Cardiac septum (tissue), 1 donor: ENCODE results near the gene GRIK1. TPM values are rescaled to one million over a fixed set of nuclear protein-coding genes. Genes with fewer than 3 reads are reported as not detected.

ENCODE experiments used
- DNase-seq: peaks from one replicate; pipeline ENCODE4 v3.0.0-alpha.2; 2020; ENCODE audit warnings: low spot score
- intact Hi-C: fragments of 100-400 bp; cut with DNase I; formaldehyde crosslinking; loops from one replicate; pipeline ENCODE4 v1.14.0; 2022
- total RNA-seq: library from RNA; stranded (reverse); fragmentation: NEBNext Ultra II Directional; extraction: Animal tissue kit (Norgen Biotek cat#: 25700); gene quantifications from one replicate; pipeline ENCODE4 v1.2.1, GENCODE V29; 2021
- donor health status: DM: no; HTN: no; CAD: no.

The GRIK1 gene
- total RNA-seq, 1 donor from 2014 or later: not detected

- intact Hi-C loops: no loop called here
- DNase-seq: no peak
These were observed 282.4 kb downstream of the GRIK1 start for GRCh38 chr21:29657240-29657989.

- DNase-seq: no peak
- intact Hi-C loops: no loop called here
These were observed 283.1 kb downstream of the GRIK1 start for GRCh38 chr21:29656504-29657239.

DNA sequence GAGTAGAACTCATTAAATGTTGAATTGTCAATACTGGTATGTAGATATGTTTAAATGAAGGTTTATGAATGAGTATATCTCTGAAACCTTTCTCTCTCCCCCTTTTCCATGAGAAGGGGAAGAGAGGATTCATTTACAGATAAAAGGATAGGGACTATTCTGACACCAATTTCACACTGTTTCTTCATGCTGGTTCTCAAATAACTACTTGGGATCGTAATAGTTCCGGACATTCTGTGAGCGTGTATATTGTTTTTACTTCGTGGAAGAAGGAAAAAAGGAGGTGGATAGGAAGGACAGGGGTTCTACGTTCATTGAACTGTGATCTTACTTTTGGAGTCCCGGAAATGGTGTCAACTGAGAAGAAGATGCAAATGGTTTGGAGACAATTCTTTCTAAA, 284.2 kb downstream of the GRIK1 start:
- intact Hi-C loops: no loop called here
- DNase-seq: no peak

GRCh38 chr21:29654855-29655254, 284.9 kb downstream of the GRIK1 start:
- DNase-seq: no peak
- intact Hi-C loops: no loop called here

DNA sequence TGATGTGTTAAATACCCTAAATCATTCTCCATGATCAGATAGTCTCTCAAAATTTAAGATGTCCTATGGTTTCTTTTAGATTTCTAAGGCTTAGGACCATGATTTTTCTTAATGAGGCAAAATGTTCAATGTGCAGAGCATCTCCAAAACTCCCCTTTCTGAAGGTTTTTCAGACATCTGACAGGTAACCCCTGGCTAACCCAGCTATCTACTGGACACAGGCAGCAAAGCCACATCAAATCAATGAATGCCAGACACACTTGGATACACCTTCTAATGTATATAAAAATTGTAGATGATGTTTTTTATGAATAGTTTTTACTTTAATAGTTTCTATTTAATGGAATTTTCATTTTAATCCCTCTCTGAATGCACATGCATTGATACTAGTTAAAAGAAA, 285.6 kb downstream of the GRIK1 start:
- DNase-seq: no peak
- intact Hi-C loops: no loop called here

DNA sequence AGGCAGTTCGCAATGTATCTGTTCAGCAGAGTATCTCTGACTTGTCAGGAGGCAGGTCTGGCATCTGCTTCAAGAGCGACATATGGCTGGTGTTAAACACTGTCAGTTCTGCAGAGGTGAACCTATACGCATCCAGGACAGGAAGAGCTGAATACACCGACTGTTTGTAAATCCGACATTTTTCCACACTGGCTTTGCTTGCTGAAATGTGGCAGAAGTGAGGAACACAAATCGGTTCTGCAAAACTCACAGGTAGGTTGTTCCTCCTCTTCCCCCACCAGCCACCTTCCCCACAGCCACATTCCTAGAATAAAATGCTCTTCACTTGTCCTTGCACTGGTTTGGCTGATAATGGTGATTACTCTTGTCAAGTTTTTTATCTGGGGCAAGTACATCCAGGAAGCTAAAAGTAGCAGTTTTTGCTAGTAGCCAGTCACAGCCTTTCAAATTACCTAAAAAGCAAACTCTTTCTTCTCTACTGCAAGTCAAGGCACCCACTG, 289.2 kb downstream of the GRIK1 start:
- DNase-seq: no peak
- intact Hi-C loops: no loop called here

DNA sequence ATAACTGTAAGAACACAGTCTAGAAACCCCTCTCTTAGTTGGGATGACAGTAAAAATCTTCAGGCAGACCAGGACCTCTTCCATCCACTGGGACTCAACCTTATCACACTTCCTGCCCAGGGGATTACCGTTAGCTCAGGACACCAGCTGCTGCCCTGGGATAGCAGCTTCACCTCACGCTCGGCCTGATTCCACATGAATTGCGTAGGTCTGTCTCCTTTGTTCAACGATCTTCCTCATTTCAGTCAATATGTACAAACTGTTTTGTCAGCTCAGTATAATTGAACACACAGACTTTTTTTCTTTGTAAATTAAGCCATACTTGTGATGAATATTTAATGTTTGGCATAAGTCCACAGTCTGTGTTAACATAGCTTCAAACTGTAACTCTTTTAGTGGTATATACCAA, 290.4 kb downstream of the GRIK1 start:
- intact Hi-C loops: no loop called here
- DNase-seq: no peak

- intact Hi-C loops: no loop called here
- no peak for DNase-seq
These were observed 291.0 kb downstream of the GRIK1 start for GRCh38 chr21:29648710-29649240.

GRCh38 chr21:29647353-29647781, 292.4 kb downstream of the GRIK1 start:
- DNase-seq: no peak
- intact Hi-C loops: no loop called here

- intact Hi-C loops: no loop called here
- no peak for DNase-seq
These were observed 293.9 kb downstream of the GRIK1 start for GRCh38 chr21:29645666-29646553.

- intact Hi-C loops: no loop called here
- no peak for DNase-seq
These were observed 296.5 kb downstream of the GRIK1 start for GRCh38 chr21:29643289-29643688.

DNA sequence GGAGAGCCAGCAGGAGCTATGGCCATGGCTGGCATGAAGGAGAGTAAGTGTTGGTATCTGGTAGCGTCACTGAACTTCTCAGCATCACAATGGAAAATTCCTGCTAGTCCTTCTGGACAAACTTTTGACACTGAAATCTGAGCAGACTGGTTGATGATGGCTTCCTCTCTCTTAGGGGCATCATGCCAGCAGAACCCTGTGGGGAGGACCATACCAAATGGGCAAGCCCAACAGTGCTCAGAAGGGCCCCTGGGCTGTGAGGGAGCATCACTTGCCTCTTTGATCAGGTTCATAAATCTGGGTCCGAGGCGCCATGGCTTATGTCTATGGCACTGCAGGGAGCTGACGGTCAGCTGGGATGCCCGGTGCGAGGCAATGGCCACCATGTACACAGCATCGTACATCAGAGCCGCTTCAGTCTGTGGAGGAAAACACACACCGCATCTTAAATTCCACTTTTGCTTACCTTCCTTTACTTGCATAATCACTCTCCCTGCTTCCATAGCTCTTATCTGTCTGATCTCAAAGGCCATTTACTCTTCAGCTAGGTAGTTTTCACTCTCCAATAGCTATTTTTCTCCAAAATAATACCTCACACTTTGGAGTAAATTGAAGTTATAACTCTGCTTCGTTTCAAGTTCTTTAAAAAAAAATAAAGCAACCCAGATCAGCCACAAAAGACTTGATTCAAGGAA, 297.1 kb downstream of the GRIK1 start:
- intact Hi-C loops: no loop called here

GRCh38 chr21:29641635-29642550, 297.9 kb downstream of the GRIK1 start:
- no peak for DNase-seq
- intact Hi-C loops: no loop called here

More for the DNA sequence above, 297.1 kb downstream of the GRIK1 start:
- no peak for DNase-seq

DNA sequence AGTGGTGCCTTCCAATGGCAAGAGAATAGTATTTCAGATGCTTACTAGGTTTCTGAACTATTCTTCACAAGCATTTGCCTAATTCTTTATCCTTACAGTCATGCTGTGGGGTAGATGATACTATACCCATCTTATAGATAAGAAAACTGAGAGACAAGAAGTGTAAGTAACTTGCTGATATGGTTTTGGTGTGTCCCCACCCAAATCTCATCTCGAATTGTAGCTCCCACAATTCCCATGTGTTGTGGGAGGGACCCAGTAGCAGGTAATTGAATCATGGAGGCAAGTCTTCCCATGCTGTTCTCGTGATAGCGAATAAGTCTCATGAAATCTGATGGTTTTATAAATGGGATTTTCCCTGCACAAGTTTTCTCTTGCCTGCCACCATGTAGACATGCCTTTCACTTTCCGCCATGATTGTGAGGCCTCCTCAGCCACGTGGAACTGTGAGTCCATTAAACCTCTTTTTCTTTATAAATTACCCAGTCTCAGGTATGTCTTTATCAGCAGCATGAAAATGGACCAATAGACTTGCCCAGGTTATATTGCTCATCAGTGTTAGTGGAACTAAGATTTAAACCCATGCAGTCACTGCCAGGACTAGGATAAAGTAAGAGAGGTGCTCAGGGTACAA, 298.7 kb downstream of the GRIK1 start:
- no peak for DNase-seq
- intact Hi-C loops: no loop called here

DNA sequence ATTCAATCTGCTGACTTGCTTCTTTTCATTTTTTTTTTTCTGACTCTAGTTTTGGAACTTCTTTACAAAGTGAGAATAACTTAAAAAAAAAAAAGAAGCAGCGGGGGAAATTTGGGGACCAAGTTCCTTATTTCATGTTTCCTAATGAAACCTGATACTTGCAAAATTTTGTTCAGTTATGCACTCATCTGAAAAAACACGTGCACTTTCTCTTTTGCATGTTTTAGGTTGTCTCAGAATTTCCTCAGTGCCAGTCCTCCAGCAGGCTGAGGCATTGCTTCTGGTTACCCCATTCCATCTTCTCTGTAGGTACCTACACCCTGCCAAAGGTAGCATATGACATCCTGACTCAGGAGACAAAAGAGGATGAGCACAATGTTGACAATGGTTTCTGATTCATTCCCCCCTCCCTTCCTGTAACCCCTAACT, 299.7 kb downstream of the GRIK1 start:
- intact Hi-C loops: no loop called here
- no peak for DNase-seq

DNA sequence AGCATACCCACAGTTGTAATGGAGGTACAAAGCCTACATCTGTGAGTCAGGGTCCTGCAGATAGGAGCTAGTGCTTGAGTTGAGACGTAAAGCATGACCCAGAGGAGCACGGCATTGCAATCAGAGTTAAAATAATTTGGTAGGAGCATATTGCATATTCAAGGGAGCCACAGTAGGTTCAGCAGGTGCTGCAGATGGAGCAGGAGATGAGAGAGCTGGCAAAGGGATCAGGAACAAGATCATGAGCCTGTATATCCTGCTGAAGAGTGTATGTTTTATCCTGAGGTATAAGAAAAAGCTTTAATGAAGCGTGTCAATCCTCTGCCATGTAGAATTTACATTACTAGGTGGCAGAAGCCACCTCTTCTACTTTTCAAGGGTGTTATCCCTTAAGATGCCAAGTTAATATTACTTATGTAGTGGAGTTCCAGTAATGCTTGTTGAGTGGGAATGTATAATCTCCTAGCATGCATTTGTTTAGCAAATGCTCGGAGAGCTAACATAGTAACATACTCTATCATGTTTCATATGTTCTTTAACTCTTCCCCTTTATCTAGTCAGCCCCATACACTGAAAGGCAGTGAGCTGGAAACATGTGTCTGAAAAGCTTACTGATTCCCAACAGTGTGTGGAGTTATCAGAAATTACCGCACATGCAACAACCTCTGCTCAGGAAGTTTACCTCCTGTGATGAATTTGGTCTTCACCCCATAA, 300.3 kb downstream of the GRIK1 start:
- intact Hi-C loops: no loop called here
- no peak for DNase-seq

- intact Hi-C loops: no loop called here
- no peak for DNase-seq
These were observed 301.0 kb downstream of the GRIK1 start for GRCh38 chr21:29638761-29639327.
